Keratinocyte (primary cell): ENCODE data around the gene PPP6R1. TPM values are rescaled to one million over a fixed set of nuclear protein-coding genes. Genes with fewer than 3 reads are reported as not detected.
A peak's percentile ranks its signal among the peaks of the same experiment; 100 is the strongest.

Source experiments
- DNase-seq: peaks from one replicate; pipeline ENCODE4 v3.0.0-alpha.2; 2011; ENCODE audit warnings: low read depth, missing footprints, low spot score
- FAIRE-seq: peaks from 2 replicates; lab custom pipeline; 2011; peaks lifted over from hg19 to GRCh38; lab: Jason Lieb, UNC
- H2AFZ ChIP-seq: 2 replicates; pipeline ENCODE4 v1.6.0; 2012; ENCODE audit warnings: low read length, control low read depth, inconsistent platforms; ENCODE audit not compliant: control insufficient read depth
- H3K27ac ChIP-seq: 2 replicates; pipeline ENCODE4 v1.5.1; 2011; ENCODE audit warnings: low read length; ENCODE audit not compliant: control insufficient read depth, insufficient read depth
- H3K27me3 ChIP-seq: 3 replicates; pipeline ENCODE4 v1.6.0; 2011; ENCODE audit warnings: low read length; ENCODE audit not compliant: control insufficient read depth, insufficient read depth; ENCODE audit errors: extremely low read depth
- H3K36me3 ChIP-seq, 2 experiments: 2 replicates in 1 of 2; 3 replicates in 1 of 2; pipeline ENCODE4 v1.5.1; 2011; ENCODE audit warnings: low read length in 2 of 2, mild to moderate bottlenecking in 1 of 2; ENCODE audit not compliant: control insufficient read depth in 2 of 2, insufficient read depth in 2 of 2; ENCODE audit errors: extremely low read depth in 1 of 2
- H3K4me1 ChIP-seq: 3 replicates; pipeline ENCODE4 v1.5.1; 2011; ENCODE audit warnings: low read length; ENCODE audit not compliant: control insufficient read depth, insufficient read depth; ENCODE audit errors: extremely low read depth
- H3K4me2 ChIP-seq: 3 replicates; pipeline ENCODE4 v1.6.0; 2011; ENCODE audit warnings: low read depth, low read length; ENCODE audit not compliant: control insufficient read depth, insufficient read depth; ENCODE audit errors: extremely low read depth
- H3K4me3 ChIP-seq, 3 experiments: fragments of 200-600 bp in 1 of 3; sonication (generic) in 1 of 3; 2 replicates in 2 of 3; 3 replicates in 1 of 3; pipeline ENCODE4 v1.5.1; 2011 to 2016; ENCODE audit warnings: low read length in 3 of 3, mild to moderate bottlenecking in 3 of 3, control low read depth in 2 of 3, inconsistent platforms in 1 of 3, low read depth in 1 of 3, mixed read lengths in 1 of 3, mixed run types in 1 of 3, moderate library complexity in 1 of 3; ENCODE audit not compliant: control insufficient read depth in 2 of 3, insufficient read depth in 2 of 3; ENCODE audit errors: extremely low read depth in 1 of 3
- H3K79me2 ChIP-seq: 2 replicates; pipeline ENCODE4 v1.6.0; 2012; ENCODE audit warnings: low read length; ENCODE audit not compliant: control insufficient read depth, insufficient read depth
- H3K9ac ChIP-seq: 3 replicates; pipeline ENCODE4 v1.6.0; 2011; ENCODE audit warnings: low read length; ENCODE audit not compliant: control insufficient read depth, insufficient read depth; ENCODE audit errors: extremely low read depth
- H3K9me1 ChIP-seq: 3 replicates; pipeline ENCODE4 v1.6.0; 2011; ENCODE audit warnings: low read length; ENCODE audit not compliant: control insufficient read depth, insufficient read depth; ENCODE audit errors: extremely low read depth
- H3K9me3 ChIP-seq: 2 replicates; pipeline ENCODE4 v1.5.1; 2012; ENCODE audit warnings: low read depth, low read length; ENCODE audit not compliant: control insufficient read depth
- H4K20me1 ChIP-seq: 3 replicates; pipeline ENCODE4 v1.6.0; 2011; ENCODE audit warnings: low read length; ENCODE audit not compliant: control insufficient read depth, insufficient read depth; ENCODE audit errors: extremely low read depth
- CTCF ChIP-seq, 3 experiments: IDR thresholded peaks in 1 of 3; conservative IDR thresholded peaks in 1 of 3; optimal IDR thresholded peaks in 1 of 3; 2 replicates in 2 of 3; 3 replicates in 1 of 3; pipeline versions ENCODE3 to v1.5.1; 2011; ENCODE audit warnings: low read length in 3 of 3, mild to moderate bottlenecking in 3 of 3, moderate library complexity in 2 of 3, control low read depth in 1 of 3, inconsistent platforms in 1 of 3; ENCODE audit not compliant: insufficient read depth in 2 of 3; ENCODE audit errors: extremely low read depth in 1 of 3
- EZH2 ChIP-seq: IDR thresholded peaks from one replicate; pipeline ENCODE4 v1.6.1; 2012; ENCODE audit warnings: inconsistent platforms, mild to moderate bottlenecking, low read length, moderate library complexity
- dilution Hi-C: fragments of 300-500 bp; cut with MboI; formaldehyde crosslinking; loops from one replicate; pipeline ENCODE4 v1.7.0; 2020; ENCODE audit warnings: low sequenced_read_pairs; ENCODE audit not compliant: extremely low pct_ligation_motif_present
- polyA plus RNA-seq, 5 experiments: library from polyadenylated mRNA; depleted of rRNA in 3 of 5; stranded (reverse) in 3 of 5; stranded (forward) in 1 of 5; unstranded in 1 of 5; fragments of >200 nt; gene quantifications; 1 replicate in 1 of 5; 2 replicates in 3 of 5; 3 replicates in 1 of 5; pipeline versions ENCODE4 v1.2.1 to v1.2.3, GENCODE V29; 2011 to 2012; ENCODE audit warnings: missing spikeins in 2 of 5, low read depth in 1 of 5, low replicate concordance in 1 of 5

Gene PPP6R1
- polyA plus RNA-seq, 1 donor (not counting 4 experiments of a cell fraction or from before 2014, with no cell fraction given) = 26.7 TPM

GRCh38 chr19:55252760-55253663 lies 5.8 kb downstream of the PPP6R1 start:
- FAIRE-seq (no peak), DNase-seq (no peak)
- Histone ChIP-seq H3K9me1 (peaks cover 16% of the 10 kb centered on the region), H3K9me3 (no peaks in the 10 kb centered on the region), H3K79me2 (peaks cover 99% of the 10 kb centered on the region), H3K4me3 (no peak overlapping the region), H2AFZ (no peak overlapping the region), H4K20me1 (peaks cover 65% of the 10 kb centered on the region), H3K27me3 (no peaks in the 10 kb centered on the region), H3K4me1 (peaks cover 39% of the 10 kb centered on the region), H3K9ac (no peak overlapping the region), H3K4me2 (no peak overlapping the region), H3K36me3 (peaks cover 7 to 16% of the 10 kb centered on the region in 2 experiments), H3K27ac (no peak overlapping the region)
- TF ChIP-seq CTCF (optimal IDR thresholded peaks at IDR 0.05 in 1 of 3, IDR thresholded peaks at IDR 0.05 in 1 of 3, conservative IDR thresholded peaks at IDR 0.05 in 1 of 3; ENCODE audit: extremely low read depth in 1 of 3, insufficient read depth in 2 of 3, low read length in 3 of 3) (no peak), EZH2 (no peak)
- dilution Hi-C loops = no loop called here

- Histone ChIP-seq H3K27ac (peak overlapping the region; percentile 46), H2AFZ (no peak overlapping the region), H3K36me3 (peaks cover 8 to 18% of the 10 kb centered on the region in 2 experiments), H3K9me1 (peaks cover 16% of the 10 kb centered on the region), H3K27me3 (no peaks in the 10 kb centered on the region), H3K4me3 (peak overlapping the region in 1 of 3 experiments; percentile 22), H4K20me1 (peaks cover 67% of the 10 kb centered on the region), H3K79me2 (peaks cover 99% of the 10 kb centered on the region), H3K9me3 (no peaks in the 10 kb centered on the region), H3K4me1 (peaks cover 35% of the 10 kb centered on the region), H3K9ac (peak overlapping the region; percentile 47), H3K4me2 (peak overlapping the region; percentile 31)
- FAIRE-seq = peak; percentile 77
- DNase-seq = no peak
- dilution Hi-C loops = no loop called here
- TF ChIP-seq CTCF (optimal IDR thresholded peaks at IDR 0.05 in 1 of 3, IDR thresholded peaks at IDR 0.05 in 1 of 3, conservative IDR thresholded peaks at IDR 0.05 in 1 of 3; ENCODE audit: extremely low read depth in 1 of 3, insufficient read depth in 2 of 3, low read length in 3 of 3) (no peak), EZH2 (no peak)
Observed at GRCh38 chr19:55251341-55252081, 7.3 kb downstream of the PPP6R1 start.
